A673 (cell line): ENCODE data around the gene KCNJ15. TPM values are rescaled to one million over a fixed set of nuclear protein-coding genes. Genes with fewer than 3 reads are reported as not detected.

Source experiments
- BruUV-seq: library from RNA; stranded (reverse); fragments of 400-500 nt; replicated peaks from 2 replicates; lab custom pipeline; 2021; lab: Mats Ljungman, UMichigan
- CTCF ChIA-PET: fragments of 300-600 bp; sonication (Branson Sonifier 250); formaldehyde crosslinking; loops from one replicate; lab custom pipeline; 2022; ENCODE audit warnings: antibody characterized with exemption; lab: Charles Lee
- POLR2A ChIA-PET: fragments of 300-600 bp; sonication (Branson Sonifier 250); formaldehyde crosslinking; loops from one replicate; lab custom pipeline; 2022; ENCODE audit warnings: antibody characterized with exemption; ENCODE audit not compliant: low non-redundant PET; lab: Charles Lee
- DNase-seq: peaks from one replicate; pipeline ENCODE4 v3.0.0-alpha.2; 2015; ENCODE audit warnings: low spot score
- H3K27ac ChIP-seq: fragments of 200-600 bp; sonication (generic); 2 replicates; pipeline ENCODE4 v1.5.1; 2016; ENCODE audit warnings: mixed run types, low read depth, mild to moderate bottlenecking, mixed read lengths, antibody characterized with exemption, low read length; ENCODE audit not compliant: poor library complexity, severe bottlenecking
- H3K27me3 ChIP-seq: fragments of 200-600 bp; sonication (generic); replicated peaks from 2 replicates; pipeline ENCODE4 v1.6.1; 2017; ENCODE audit warnings: mixed run types, low read depth, mild to moderate bottlenecking, mixed read lengths, antibody characterized with exemption, low read length; ENCODE audit not compliant: insufficient read depth, poor library complexity
- H3K36me3 ChIP-seq: fragments of 200-600 bp; sonication (generic); 2 replicates; pipeline ENCODE4 v1.6.1; 2016; ENCODE audit warnings: mixed run types, mild to moderate bottlenecking, mixed read lengths, antibody characterized with exemption, low read length; ENCODE audit not compliant: insufficient read depth, poor library complexity, severe bottlenecking
- H3K4me1 ChIP-seq: fragments of 200-600 bp; sonication (generic); 2 replicates; pipeline ENCODE4 v1.6.1; 2017; ENCODE audit warnings: mixed run types, mild to moderate bottlenecking, mixed read lengths, antibody characterized with exemption, low read length; ENCODE audit not compliant: insufficient read depth, poor library complexity, severe bottlenecking
- H3K4me3 ChIP-seq: fragments of 200-600 bp; sonication (generic); 2 replicates; pipeline ENCODE4 v1.5.1; 2016; ENCODE audit warnings: low read depth, mixed run types, mild to moderate bottlenecking, mixed read lengths, low read length; ENCODE audit not compliant: poor library complexity, severe bottlenecking
- H3K9me3 ChIP-seq: fragments of 200-600 bp; sonication (generic); 2 replicates; pipeline ENCODE4 v1.6.1; 2016; ENCODE audit warnings: mixed run types, low read depth, mild to moderate bottlenecking, mixed read lengths, antibody characterized with exemption, low read length; ENCODE audit not compliant: poor library complexity, severe bottlenecking
- EZH2 ChIP-seq: fragments of 200-600 bp; sonication (generic); IDR thresholded peaks from 2 replicates; pipeline ENCODE4 v1.6.1; 2017; ENCODE audit warnings: borderline replicate concordance, low read depth, mild to moderate bottlenecking, mixed read lengths, antibody characterized with exemption, low read length; ENCODE audit not compliant: poor library complexity, severe bottlenecking
- intact Hi-C: fragments of 100-400 bp; cut with micrococcal nuclease; formaldehyde crosslinking; loops from one replicate; pipeline ENCODE4 v1.10.0; 2022; ENCODE audit not compliant: unreplicated experiment
- total RNA-seq: library from RNA; stranded (reverse); gene quantifications from 2 replicates; pipeline ENCODE4 v1.2.3, GENCODE V29; 2021
- TF ChIP-seq, protein P1 (sequence below): fragments of 300-800, 200-600 bp; sonication (generic); conservative IDR thresholded peaks from 2 replicates; pipeline ENCODE4 v1.5.1; 2017; ENCODE audit warnings: low read depth, mild to moderate bottlenecking, antibody characterized with exemption, low read length, moderate library complexity, mixed read lengths

The KCNJ15 gene
- total RNA-seq, 1 experiment from 2014 or later = not detected

- intact Hi-C loops = no loop called here
- no TSS peak for BruUV-seq
- H3K4me3 ChIP-seq = no peak overlapping the region
- no peaks in the 10 kb centered on the region for H3K4me1 ChIP-seq
- POLR2A ChIA-PET = no interaction called here
- no peak for DNase-seq
- peaks cover 43% of the 10 kb centered on the region for H3K27me3 ChIP-seq
- H3K36me3 ChIP-seq = no peaks in the 10 kb centered on the region
- H3K9me3 ChIP-seq = no peaks in the 10 kb centered on the region
- no peak overlapping the region for H3K27ac ChIP-seq
- CTCF ChIA-PET = no interaction called here
- TF ChIP-seq EZH2 = no peak
- TF ChIP-seq, protein P1, sequence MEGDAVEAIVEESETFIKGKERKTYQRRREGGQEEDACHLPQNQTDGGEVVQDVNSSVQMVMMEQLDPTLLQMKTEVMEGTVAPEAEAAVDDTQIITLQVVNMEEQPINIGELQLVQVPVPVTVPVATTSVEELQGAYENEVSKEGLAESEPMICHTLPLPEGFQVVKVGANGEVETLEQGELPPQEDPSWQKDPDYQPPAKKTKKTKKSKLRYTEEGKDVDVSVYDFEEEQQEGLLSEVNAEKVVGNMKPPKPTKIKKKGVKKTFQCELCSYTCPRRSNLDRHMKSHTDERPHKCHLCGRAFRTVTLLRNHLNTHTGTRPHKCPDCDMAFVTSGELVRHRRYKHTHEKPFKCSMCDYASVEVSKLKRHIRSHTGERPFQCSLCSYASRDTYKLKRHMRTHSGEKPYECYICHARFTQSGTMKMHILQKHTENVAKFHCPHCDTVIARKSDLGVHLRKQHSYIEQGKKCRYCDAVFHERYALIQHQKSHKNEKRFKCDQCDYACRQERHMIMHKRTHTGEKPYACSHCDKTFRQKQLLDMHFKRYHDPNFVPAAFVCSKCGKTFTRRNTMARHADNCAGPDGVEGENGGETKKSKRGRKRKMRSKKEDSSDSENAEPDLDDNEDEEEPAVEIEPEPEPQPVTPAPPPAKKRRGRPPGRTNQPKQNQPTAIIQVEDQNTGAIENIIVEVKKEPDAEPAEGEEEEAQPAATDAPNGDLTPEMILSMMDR = no peak
Measured at GRCh38 chr21:38272215-38272614, 15.4 kb downstream of the KCNJ15 start.

DNA sequence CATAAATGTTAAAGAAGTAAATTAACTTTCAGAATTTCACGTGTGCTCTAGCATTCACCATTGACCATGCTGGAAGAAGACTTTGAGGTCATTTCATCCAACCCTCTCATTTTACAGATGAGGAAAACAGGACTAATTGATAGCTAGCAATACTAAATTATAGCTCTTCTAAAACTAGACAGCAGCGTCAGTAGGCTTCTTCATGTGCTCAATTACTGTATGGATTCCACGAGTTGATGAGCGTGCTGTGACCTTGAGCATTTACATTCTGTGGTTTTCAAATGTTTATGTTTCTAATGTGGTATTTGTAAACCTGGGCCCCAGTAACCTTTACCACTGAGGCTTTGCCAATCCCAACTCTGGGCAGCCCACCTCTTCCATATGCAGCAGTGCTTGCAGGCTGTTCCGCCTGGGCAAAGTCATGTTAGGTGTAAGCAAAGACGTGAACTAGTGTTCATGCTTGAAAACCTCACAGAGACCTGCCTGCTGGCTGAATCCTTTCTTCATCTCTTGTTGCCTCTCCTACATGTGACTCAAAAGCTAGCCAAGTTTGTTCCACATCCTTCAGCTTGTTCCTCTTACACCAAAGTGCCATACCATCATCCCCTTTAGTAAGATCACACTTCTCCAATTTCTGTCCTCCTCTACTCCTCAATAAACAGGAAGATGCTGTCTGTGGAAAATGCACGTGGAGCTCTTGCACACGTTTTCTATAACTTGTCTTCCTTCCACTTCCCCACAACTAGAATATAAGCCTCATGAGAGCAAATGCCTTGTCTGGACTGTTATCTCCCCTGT, 17.2 kb downstream of the KCNJ15 start:
- POLR2A ChIA-PET = no interaction called here
- intact Hi-C loops = no loop called here
- CTCF ChIA-PET = no interaction called here
- no peaks in the 10 kb centered on the region for H3K4me1 ChIP-seq
- H3K27me3 ChIP-seq = peaks cover 38% of the 10 kb centered on the region
- TF ChIP-seq EZH2 = no peak
- TF ChIP-seq, protein P1 = no peak
- H3K27ac ChIP-seq = no peak overlapping the region
- no peaks in the 10 kb centered on the region for H3K9me3 ChIP-seq
- no peak for DNase-seq
- BruUV-seq = no TSS peak
- H3K36me3 ChIP-seq = no peaks in the 10 kb centered on the region
- no peak overlapping the region for H3K4me3 ChIP-seq

GRCh38 chr21:38277501-38278131, 20.8 kb downstream of the KCNJ15 start:
- DNase-seq = peak; percentile 14
- POLR2A ChIA-PET = no interaction called here
- no peaks in the 10 kb centered on the region for H3K4me1 ChIP-seq
- intact Hi-C loops = no loop called here
- no peak overlapping the region for H3K4me3 ChIP-seq
- CTCF ChIA-PET = no interaction called here
- TF ChIP-seq EZH2 = no peak
- TF ChIP-seq, protein P1 = no peak
- no peak overlapping the region for H3K27ac ChIP-seq
- no peaks in the 10 kb centered on the region for H3K9me3 ChIP-seq
- H3K27me3 ChIP-seq = peaks cover 25% of the 10 kb centered on the region
- BruUV-seq = no TSS peak
- H3K36me3 ChIP-seq = no peaks in the 10 kb centered on the region
